Naive thymus-derived CD8-positive, alpha-beta T cell (primary cell): ENCODE results near the gene LYPLA2. TPM values are rescaled to one million over a fixed set of nuclear protein-coding genes. Genes with fewer than 3 reads are reported as not detected.
"Not testable (repeated sequence)": the region's sequence is repeated elsewhere in the genome, so short reads cannot be mapped to it uniquely, and the experiment has no call there.

Experiments used
- ATAC-seq, 2 donors: fragments of 150-1000 bp; cut with Tn5 transposase in 1 of 2; sonication (Bioruptor Pico), chemical (Tn5 transposase) in 1 of 2; 1 replicate in 1 of 2; 2 replicates in 1 of 2; pipeline ENCODE4 v1.10.0; 2021; ENCODE audit warnings: mild to moderate bottlenecking in 2 of 2, moderate library complexity in 2 of 2
- POLR2A ChIA-PET: fragments of 350-600 bp; sonication (Branson Sonifier 250); formaldehyde crosslinking; loops from one replicate; lab custom pipeline; 2021; ENCODE audit warnings: antibody characterized with exemption; lab: Charles Lee
- DNase-seq, 10 donors: peaks; one replicate each; pipeline versions ENCODE4 v3.0.0 to v3.0.0-alpha.2; 2020 to 2022
- H3K27ac Mint-ChIP-seq, 10 donors: one replicate each; pipeline ENCODE4 v1.8.0; 2020 to 2022; ENCODE audit warnings: mild to moderate bottlenecking in 10 of 10, mixed read lengths in 10 of 10, moderate library complexity in 4 of 10, inconsistent platforms in 1 of 10
- H3K27me3 Mint-ChIP-seq, 5 donors: one replicate each; pipeline ENCODE4 v1.8.0; 2021 to 2022; ENCODE audit warnings: mixed read lengths in 5 of 5
- H3K36me3 Mint-ChIP-seq, 3 donors: one replicate each; pipeline ENCODE4 v1.8.0; 2020 to 2022; ENCODE audit warnings: mixed read lengths in 3 of 3, mild to moderate bottlenecking in 2 of 3, inconsistent platforms in 1 of 3
- H3K4me1 Mint-ChIP-seq, 4 donors: one replicate each; pipeline ENCODE4 v1.8.0; 2021 to 2022; ENCODE audit warnings: mixed read lengths in 4 of 4
- H3K4me3 Mint-ChIP-seq, 10 donors: one replicate each; pipeline ENCODE4 v1.8.0; 2020 to 2022; ENCODE audit warnings: mild to moderate bottlenecking in 10 of 10, mixed read lengths in 10 of 10, moderate library complexity in 6 of 10, inconsistent platforms in 1 of 10
- H3K9me3 Mint-ChIP-seq, 9 donors: one replicate each; pipeline ENCODE4 v1.8.0; 2020 to 2022; ENCODE audit warnings: mixed read lengths in 9 of 9, mild to moderate bottlenecking in 3 of 9, inconsistent platforms in 1 of 9, moderate library complexity in 1 of 9
- polyA plus RNA-seq, 3 donors: library from polyadenylated mRNA; unstranded; fragments of 300-500 nt; fragmentation: Illumina TruSeq; gene quantifications; one replicate each; pipeline ENCODE4 v1.2.3, GENCODE V29; 2021
- total RNA-seq, 8 experiments: library from RNA in 2 of 8; stranded (reverse) in 2 of 8; gene quantifications; one replicate each; pipeline ENCODE4 v1.2.3 and lab custom pipeline; 2021 to 2026

The LYPLA2 gene
- total and polyA plus RNA-seq, 5 experiments from 2014 or later = 52.9 to 104 (median 90.3) TPM

DNA sequence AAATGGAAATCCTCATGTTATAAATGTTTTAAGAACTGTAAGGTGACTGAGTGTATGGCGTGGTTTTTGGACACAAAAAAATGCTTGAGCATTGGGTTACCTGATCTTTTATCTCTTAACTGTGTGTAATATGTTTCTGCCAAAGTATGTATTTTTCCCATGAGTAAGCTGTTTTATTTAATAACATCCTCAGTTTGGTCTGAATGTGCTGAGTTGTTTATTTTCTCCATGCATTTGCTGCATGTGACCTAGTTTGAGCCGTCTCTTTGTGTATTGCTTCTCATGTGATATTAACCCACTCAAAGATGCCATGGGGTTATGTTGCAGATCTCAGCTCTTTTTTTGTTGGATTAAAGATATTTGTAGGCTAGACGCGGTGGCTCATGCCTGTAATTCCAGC, 6.1 kb upstream of the LYPLA2 start:
- Mint-ChIP-seq H3K4me1 (peaks cover 7 to 29% (median 14%) of the 10 kb centered on the region in 4 donors), H3K27me3 (no peaks in the 10 kb centered on the region), H3K36me3 (peaks cover 0 to 75% (median 11%) of the 10 kb centered on the region in 3 donors), H3K27ac (peak overlapping the region in 1 of 10 donors; percentile 36), H3K9me3 (no peaks in the 10 kb centered on the region), H3K4me3 (no peak overlapping the region)
- DNase-seq (no peak), ATAC-seq (no peak)
- POLR2A ChIA-PET = no interaction called here

DNA sequence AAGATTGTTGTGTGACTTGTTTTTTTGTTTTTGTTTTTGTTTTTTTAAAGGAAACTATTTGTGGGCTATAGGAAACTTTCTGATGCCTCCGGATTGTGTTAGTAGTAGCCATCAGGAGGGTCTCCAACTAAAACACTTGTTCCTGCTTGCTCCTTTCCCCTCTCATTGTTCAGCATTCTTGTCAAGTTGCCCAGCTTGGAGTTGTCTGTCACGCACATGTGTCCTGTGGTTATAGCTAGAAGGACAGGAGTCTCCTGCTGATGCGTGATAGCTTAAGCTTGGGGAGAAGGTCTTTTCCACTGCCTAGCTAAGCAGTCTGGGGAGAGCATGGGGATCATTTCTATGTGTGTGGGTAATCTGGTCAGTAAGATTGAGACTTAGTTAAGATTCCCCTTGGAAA, 3.2 kb upstream of the LYPLA2 start:
- Mint-ChIP-seq H3K27ac (peak overlapping the region in 2 of 10 donors; percentile 12 to 37), H3K4me1 (peaks cover 14 to 35% (median 26%) of the 10 kb centered on the region in 4 donors), H3K36me3 (peaks cover 0 to 57% (median 11%) of the 10 kb centered on the region in 3 donors), H3K27me3 (no peaks in the 10 kb centered on the region), H3K9me3 (no peaks in the 10 kb centered on the region), H3K4me3 (peak overlapping the region in 1 of 10 donors; percentile 18)
- no peak for DNase-seq
- POLR2A ChIA-PET = interaction anchor here (2.6 to 6.8 kb wide), 3 partner anchors 7 to 13 kb away, joined by 7 to 64 read pairs (median 8); partner anchors contain the start of genes GALE and PITHD1
- no peak for ATAC-seq

DNA sequence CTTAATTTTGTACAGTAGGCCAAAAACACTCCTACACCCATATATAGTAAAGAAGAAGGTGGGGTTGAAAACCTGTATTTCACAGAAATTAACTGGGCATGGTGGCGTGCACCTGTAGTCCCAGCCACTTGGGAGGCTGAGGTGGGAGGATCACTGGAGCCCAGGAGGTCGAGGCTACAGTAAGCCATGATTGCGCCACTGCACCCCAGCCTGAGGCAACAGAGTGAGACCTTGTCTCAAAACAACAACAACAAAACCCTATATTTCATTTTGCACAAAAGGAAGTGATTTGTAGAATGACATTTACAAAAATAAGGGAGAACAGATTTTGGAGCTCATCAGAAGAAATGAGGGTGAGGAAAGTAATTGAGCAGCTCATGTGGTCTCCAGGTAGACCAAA, 2.2 kb upstream of the LYPLA2 start:
- ATAC-seq (no peak), DNase-seq (no peak)
- H3K27ac Mint-ChIP-seq = peak overlapping the region in 8 of 10 donors; percentile 10 to 92 (median 58)
- no peaks in the 10 kb centered on the region for H3K9me3 Mint-ChIP-seq
- H3K36me3 Mint-ChIP-seq = peaks cover 0 to 50% (median 11%) of the 10 kb centered on the region in 3 donors
- peak overlapping the region in 6 of 10 donors; percentile 10 to 50 (median 30) for H3K4me3 Mint-ChIP-seq
- peaks cover 14 to 37% (median 31%) of the 10 kb centered on the region in 4 donors for H3K4me1 Mint-ChIP-seq
- no peaks in the 10 kb centered on the region for H3K27me3 Mint-ChIP-seq
- POLR2A ChIA-PET = interaction anchor here (2.6 to 6.8 kb wide), 3 partner anchors 8 to 12 kb away, joined by 7 to 64 read pairs (median 8); partner anchors contain the start of genes GALE and PITHD1

DNA sequence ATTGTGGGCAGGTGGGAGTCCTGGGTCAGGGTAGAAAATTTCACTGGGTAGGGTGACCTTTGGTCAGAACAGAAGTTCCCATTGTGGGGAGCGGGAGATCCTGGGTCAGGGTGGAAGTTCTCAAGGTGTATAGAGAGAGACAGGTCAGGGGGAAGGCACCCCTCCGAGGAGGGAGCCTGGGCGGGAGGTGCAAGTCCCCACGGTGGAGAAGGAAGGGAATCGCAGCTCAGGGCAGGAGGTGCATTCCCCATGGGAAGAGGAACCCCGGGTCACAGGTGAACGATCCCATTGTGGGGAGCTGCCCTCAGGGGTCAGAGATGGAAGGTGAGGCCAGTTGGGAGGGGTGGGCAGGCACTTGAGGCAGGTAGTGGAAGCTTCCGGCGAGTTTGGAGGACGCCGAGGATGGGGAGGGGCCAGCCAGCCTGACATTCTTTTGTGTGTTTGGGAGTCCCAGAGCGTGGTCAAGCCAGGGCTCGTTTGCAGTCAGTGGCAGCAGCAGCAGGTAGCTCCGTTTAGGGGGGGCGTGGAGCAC, 637 bp downstream of the LYPLA2 start:
- Mint-ChIP-seq H3K36me3 (peaks cover 0 to 34% (median 8%) of the 10 kb centered on the region in 3 donors), H3K27ac (peak overlapping the region; percentile 93 to 99 (median 96)), H3K27me3 (no peaks in the 10 kb centered on the region), H3K9me3 (no peaks in the 10 kb centered on the region), H3K4me3 (peak overlapping the region; percentile 83 to 100 (median 96)), H3K4me1 (peaks cover 14 to 39% (median 28%) of the 10 kb centered on the region in 4 donors)
- ATAC-seq (peak; percentile 41 to 48), DNase-seq (peak in 4 of 10 donors; percentile 29 to 45 (median 36))
- POLR2A ChIA-PET = interaction anchor here (0.8 to 6.8 kb wide), 7 partner anchors 9 to 34 kb away, joined by 3 to 64 read pairs (median 6); partner anchors contain the start of genes GALE, HMGCL and PITHD1

DNA sequence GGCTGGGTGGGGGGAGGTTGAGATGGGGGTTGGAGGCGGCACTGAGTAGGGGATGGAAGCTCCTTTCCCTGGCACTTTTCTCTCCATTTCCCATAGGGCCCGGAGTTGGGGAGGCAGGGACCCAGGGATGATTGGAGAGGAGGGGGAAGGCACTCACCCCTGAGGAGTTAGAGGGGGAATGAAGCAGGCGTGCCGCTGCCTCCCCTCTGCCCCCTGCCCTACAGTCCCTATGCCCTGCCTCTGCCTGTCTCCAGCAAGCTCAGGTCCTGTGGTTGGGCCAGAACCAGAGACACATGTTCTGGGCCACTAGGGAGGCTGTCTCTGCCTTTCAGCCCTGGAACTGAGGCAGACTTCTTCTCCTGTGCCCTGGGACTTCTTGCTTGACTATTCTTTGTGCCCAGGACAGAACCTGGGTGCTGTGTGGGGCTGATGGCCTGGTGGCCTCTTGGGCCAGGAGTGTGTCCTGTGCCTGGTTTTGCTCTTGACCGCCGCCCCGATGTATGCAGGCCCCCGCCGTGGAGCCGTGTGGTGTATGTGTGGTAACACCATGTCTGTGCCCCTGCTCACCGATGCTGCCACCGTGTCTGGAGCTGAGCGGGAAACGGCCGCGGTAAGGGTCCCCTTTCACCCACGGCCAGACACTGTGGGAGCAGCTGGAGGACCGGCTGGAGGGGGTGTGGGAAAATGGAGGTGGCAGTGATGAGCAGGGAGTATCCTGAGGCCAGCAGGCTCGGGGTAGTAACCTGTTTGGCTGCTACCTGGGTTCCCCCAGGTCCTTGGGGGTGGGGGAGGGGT, 1.4 kb downstream of the LYPLA2 start:
- POLR2A ChIA-PET = interaction anchor here (0.6 to 6.8 kb wide), 7 partner anchors 8 to 48 kb away, joined by 3 to 64 read pairs (median 4); partner anchors contain the start of genes GALE and PITHD1
- ATAC-seq (no peak), DNase-seq (no peak)
- Mint-ChIP-seq H3K27ac (peak overlapping the region in 8 of 10 donors; percentile 93 to 99 (median 96)), H3K4me3 (peak overlapping the region; percentile 83 to 100 (median 96)), H3K9me3 (no peaks in the 10 kb centered on the region), H3K27me3 (no peaks in the 10 kb centered on the region), H3K4me1 (peaks cover 14 to 39% (median 28%) of the 10 kb centered on the region in 4 donors), H3K36me3 (peaks cover 0 to 32% (median 0%) of the 10 kb centered on the region in 3 donors)

DNA sequence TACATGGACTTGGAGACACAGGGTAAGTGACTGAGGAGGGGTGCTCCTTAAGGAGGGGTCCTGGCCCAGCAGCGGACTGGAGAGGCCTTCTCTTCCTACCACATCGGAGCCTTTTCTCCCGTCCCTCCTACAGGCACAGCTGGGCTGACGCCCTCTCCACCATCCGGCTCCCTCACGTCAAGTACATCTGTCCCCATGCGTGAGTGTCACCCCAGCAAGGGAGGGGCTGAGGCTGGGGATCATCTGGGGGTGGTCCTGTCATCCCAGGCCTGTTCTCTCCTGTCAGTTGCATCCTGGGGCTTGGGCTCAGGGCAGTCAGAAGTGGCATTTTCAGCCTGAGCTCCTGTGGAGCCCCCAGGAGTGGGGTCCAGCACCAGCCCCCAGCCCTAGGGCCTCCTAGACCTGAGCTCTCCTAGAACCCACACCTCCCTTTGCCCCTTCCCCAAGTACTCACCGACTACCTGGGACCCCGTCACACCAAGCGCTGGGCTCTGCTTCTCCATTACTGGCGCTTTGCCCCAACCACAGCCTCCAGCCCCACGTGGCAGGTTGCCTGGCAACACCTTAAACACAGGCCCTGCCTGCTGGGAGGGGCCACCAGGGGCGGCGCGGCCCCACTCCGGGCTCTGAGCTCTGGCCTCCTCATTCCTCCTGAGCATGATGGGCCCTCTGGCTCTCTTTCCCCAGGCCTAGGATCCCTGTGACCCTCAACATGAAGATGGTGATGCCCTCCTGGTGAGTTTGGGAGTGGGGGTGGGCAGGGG, 2.3 kb downstream of the LYPLA2 start:
- H3K9me3 Mint-ChIP-seq = no peaks in the 10 kb centered on the region
- ATAC-seq (peak; percentile 18 to 20), DNase-seq (peak in 7 of 10 donors; percentile 30 to 49 (median 38))
- peak overlapping the region in 7 of 10 donors; percentile 33 to 60 (median 39) for H3K4me3 Mint-ChIP-seq
- peak overlapping the region in 9 of 10 donors; percentile 44 to 86 (median 66) for H3K27ac Mint-ChIP-seq
- H3K36me3 Mint-ChIP-seq = peaks cover 0 to 23% (median 0%) of the 10 kb centered on the region in 3 donors
- no peaks in the 10 kb centered on the region for H3K27me3 Mint-ChIP-seq
- peaks cover 14 to 39% (median 28%) of the 10 kb centered on the region in 4 donors for H3K4me1 Mint-ChIP-seq
- POLR2A ChIA-PET = interaction anchor here (0.6 to 6.8 kb wide), 4 partner anchors 8 to 49 kb away, joined by 3 to 64 read pairs (median 4); partner anchors contain the start of gene GALE

DNA sequence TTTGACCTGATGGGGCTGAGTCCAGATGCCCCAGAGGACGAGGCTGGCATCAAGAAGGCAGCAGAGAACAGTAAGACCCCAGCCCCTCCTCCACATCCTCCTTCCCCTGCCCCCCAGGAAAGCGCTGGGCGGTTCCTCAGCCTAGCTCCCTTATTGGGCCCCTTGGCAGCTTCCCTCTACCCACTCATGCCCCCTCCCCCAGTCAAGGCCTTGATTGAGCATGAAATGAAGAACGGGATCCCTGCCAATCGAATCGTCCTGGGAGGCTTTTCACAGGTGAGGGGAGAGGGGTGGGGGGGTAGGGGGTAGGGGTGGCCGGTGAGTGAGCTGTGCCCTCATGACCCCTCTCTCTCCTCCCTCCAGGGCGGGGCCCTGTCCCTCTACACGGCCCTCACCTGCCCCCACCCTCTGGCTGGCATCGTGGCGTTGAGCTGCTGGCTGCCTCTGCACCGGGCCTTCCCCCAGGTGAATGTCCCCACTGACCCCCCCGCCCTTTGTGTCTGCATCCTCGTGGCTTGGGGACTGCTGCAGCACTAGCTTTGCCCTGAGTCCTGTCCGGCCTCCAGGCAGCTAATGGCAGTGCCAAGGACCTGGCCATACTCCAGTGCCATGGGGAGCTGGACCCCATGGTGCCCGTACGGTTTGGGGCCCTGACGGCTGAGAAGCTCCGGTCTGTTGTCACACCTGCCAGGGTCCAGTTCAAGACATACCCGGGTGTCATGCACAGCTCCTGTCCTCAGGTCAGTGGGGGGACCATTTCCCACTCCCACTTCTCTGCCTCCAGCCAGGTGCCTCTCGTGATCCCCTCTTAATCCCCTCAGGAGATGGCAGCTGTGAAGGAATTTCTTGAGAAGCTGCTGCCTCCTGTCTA, 3.2 kb downstream of the LYPLA2 start:
- Mint-ChIP-seq H3K27ac (peak overlapping the region in 5 of 10 donors; percentile 56 to 79 (median 63)), H3K9me3 (no peaks in the 10 kb centered on the region), H3K4me3 (peak overlapping the region in 1 of 10 donors; percentile 60), H3K27me3 (no peaks in the 10 kb centered on the region), H3K36me3 (peaks cover 0 to 16% (median 0%) of the 10 kb centered on the region in 3 donors), H3K4me1 (peaks cover 14 to 37% (median 30%) of the 10 kb centered on the region in 4 donors)
- no peak for ATAC-seq
- POLR2A ChIA-PET = interaction anchor here (1.1 to 6.8 kb wide), 4 partner anchors 7 to 186 kb away, joined by 3 to 64 read pairs (median 4); partner anchors contain the start of genes GALE, HMGCL and SRSF10
- DNase-seq = no peak

DNA sequence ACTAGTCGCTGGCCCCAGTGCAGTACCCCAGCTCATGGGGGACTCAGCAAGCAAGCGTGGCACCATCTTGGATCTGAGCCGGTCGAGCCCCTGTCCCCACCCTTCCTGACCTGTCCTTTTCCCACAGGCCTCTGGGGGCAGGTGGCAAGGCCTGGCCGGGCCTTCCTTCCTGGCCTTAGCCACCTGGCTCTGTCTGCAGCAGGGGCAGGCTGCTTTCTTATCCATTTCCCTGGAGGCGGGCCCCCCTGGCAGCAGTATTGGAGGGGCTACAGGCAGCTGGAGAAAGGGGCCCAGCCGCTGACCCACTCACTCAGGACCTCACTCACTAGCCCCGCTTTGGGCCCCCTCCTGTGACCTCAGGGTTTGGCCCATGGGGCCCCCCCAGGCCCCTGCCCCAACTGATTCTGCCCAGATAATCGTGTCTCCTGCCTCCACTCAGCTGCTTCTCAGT, 3.8 kb downstream of the LYPLA2 start:
- Mint-ChIP-seq H3K36me3 (peaks cover 0 to 16% (median 0%) of the 10 kb centered on the region in 3 donors), H3K4me1 (peaks cover 16 to 40% (median 32%) of the 10 kb centered on the region in 4 donors), H3K4me3 (peak overlapping the region in 1 of 10 donors; percentile 14), H3K27ac (peak overlapping the region in 2 of 10 donors; percentile 62 to 79)
- not testable (repeated sequence) for ATAC-seq, DNase-seq, H3K9me3 Mint-ChIP-seq, H3K27me3 Mint-ChIP-seq
- POLR2A ChIA-PET = interaction anchor here (1.1 kb wide), 2 partner anchors 31 to 185 kb away, joined by 3 to 4 read pairs; partner anchors contain the start of genes HMGCL and SRSF10

DNA sequence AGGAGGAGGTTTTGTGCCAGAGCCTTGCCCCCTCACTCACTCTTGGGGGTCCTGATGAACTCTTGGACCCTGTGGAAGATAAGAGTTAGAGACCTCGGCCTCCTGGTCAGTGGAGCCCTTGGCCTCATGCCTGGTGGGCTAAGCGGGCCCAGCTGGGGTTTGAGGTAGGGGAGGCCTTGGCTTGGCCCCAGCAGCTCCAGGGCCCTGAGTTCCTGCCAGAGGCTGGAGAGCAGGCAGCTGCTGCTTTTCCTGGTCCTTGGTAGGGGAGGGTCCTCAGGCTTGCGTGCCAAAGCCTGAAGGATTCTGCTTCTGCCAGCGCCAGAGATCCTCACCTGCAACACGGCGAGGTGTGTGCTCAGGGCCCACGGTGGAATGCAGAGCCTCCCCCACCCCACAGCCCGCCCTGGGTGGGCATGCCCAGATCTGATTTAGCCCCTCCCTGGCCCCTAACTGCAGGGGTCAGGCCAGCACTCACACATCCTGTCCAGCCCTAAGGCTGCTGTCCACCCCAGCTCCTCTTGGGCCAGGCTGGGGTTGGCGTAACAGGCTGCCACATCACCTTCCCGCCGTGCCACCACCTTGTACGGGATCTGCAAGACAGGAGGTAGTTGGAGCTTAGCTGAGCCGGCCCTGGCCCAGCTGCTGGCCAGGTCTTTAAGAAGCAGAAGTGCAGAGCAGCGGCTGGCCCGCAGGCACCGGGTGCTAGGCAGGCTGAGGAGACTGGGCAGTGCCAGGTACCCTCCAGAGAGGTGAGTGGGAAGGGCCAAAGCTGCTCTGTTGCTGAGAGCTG, 4.9 kb downstream of the LYPLA2 start:
- no peaks in the 10 kb centered on the region for H3K9me3 Mint-ChIP-seq
- H3K36me3 Mint-ChIP-seq = peaks cover 0 to 16% (median 0%) of the 10 kb centered on the region in 3 donors
- peaks cover 0 to 1% (median 0%) of the 10 kb centered on the region in 5 donors for H3K27me3 Mint-ChIP-seq
- peak overlapping the region in 1 of 10 donors; percentile 20 for H3K27ac Mint-ChIP-seq
- POLR2A ChIA-PET = interaction anchor here (8.3 kb wide), 1 partner anchor 17 kb away, joined by 42 read pairs; the partner anchor contains the start of gene PITHD1
- H3K4me1 Mint-ChIP-seq = peaks cover 14 to 36% (median 28%) of the 10 kb centered on the region in 4 donors
- DNase-seq = no peak
- no peak overlapping the region for H3K4me3 Mint-ChIP-seq
- no peak for ATAC-seq
